Breast epithelium (tissue), 3 donors: ENCODE measurements around the gene POU1F1.

Experiments
- CTCF ChIP-seq, 3 donors: fragments of 450-650 bp; IDR thresholded peaks; one replicate each; pipeline ENCODE4 v1.5.1; 2016 to 2017; ENCODE audit warnings: antibody characterized with exemption in 3 of 3, mild to moderate bottlenecking in 3 of 3, moderate library complexity in 3 of 3
- POLR2A ChIP-seq: fragments of 450-650 bp; IDR thresholded peaks from one replicate; pipeline ENCODE4 v1.6.1; 2016; ENCODE audit warnings: antibody characterized with exemption, mild to moderate bottlenecking, moderate library complexity

- TF ChIP-seq CTCF (IDR thresholded peaks at IDR 0.05) (no peak), POLR2A (no peak)
Measured at GRCh38 chr3:87268646-87269211, 7.7 kb downstream of the POU1F1 start.
